Measurements from ENCODE around the gene RCBTB2.

The RCBTB2 gene

GRCh38 chr13:48446464-48446863, 86.4 kb downstream of the RCBTB2 start:
- H3K27ac ChIP-seq (ENCODE audit: low read depth, low read length) = no peak overlapping the region
- H3K27me3 ChIP-seq (ENCODE audit: control insufficient read depth, insufficient read depth, low read length) = no peaks in the 10 kb centered on the region
- H3K9ac ChIP-seq (ENCODE audit: low read length) = no peak overlapping the region
- no peak overlapping the region for H3K4me3 ChIP-seq (ENCODE audit: low read depth, low read length)
- H3K36me3 ChIP-seq (ENCODE audit: control insufficient read depth, insufficient read depth, low read length) = no peaks in the 10 kb centered on the region
- H3K9me3 ChIP-seq (ENCODE audit: control insufficient read depth, insufficient read depth, low read depth, low read length) = peaks cover 11% of the 10 kb centered on the region; the same call in 1 of the 2 replicates
- no peaks in the 10 kb centered on the region; the same call in 1 of the 2 replicates for H3K4me1 ChIP-seq (ENCODE audit: control insufficient read depth, insufficient read depth, low read length)

- H3K4me1 ChIP-seq (ENCODE audit: control insufficient read depth, insufficient read depth, low read length) = no peaks in the 10 kb centered on the region; the same call in 1 of the 2 replicates
- no peak overlapping the region for H3K9ac ChIP-seq (ENCODE audit: low read length)
- no peaks in the 10 kb centered on the region for H3K27me3 ChIP-seq (ENCODE audit: control insufficient read depth, insufficient read depth, low read length)
- H3K9me3 ChIP-seq (ENCODE audit: control insufficient read depth, insufficient read depth, low read depth, low read length) = no peaks in the 10 kb centered on the region
- no peaks in the 10 kb centered on the region for H3K36me3 ChIP-seq (ENCODE audit: control insufficient read depth, insufficient read depth, low read length)
- H3K4me3 ChIP-seq (ENCODE audit: low read depth, low read length) = no peak overlapping the region
- no peak overlapping the region for H3K27ac ChIP-seq (ENCODE audit: low read depth, low read length)
Measured at GRCh38 chr13:48443442-48444208, 89.3 kb downstream of the RCBTB2 start.

Measured in HUES6 (cell line).